GM12865 (cell line): ENCODE data around the gene MAGEC2.

Source experiments
- DNase-seq: peaks from one replicate; pipeline ENCODE4 v3.0.0; 2010; ENCODE audit warnings: low read depth
- H3K4me3 ChIP-seq: 2 replicates; pipeline ENCODE4 v1.5.1; 2011; ENCODE audit warnings: mild to moderate bottlenecking, low read depth, low read length, control low read depth
- CTCF ChIP-seq: IDR thresholded peaks from 2 replicates; pipeline ENCODE4 v1.5.1; 2011; ENCODE audit warnings: low read length, control low read depth, low read depth, inconsistent platforms; ENCODE audit not compliant: insufficient read depth; ENCODE audit errors: missing control alignments

Gene MAGEC2

DNA sequence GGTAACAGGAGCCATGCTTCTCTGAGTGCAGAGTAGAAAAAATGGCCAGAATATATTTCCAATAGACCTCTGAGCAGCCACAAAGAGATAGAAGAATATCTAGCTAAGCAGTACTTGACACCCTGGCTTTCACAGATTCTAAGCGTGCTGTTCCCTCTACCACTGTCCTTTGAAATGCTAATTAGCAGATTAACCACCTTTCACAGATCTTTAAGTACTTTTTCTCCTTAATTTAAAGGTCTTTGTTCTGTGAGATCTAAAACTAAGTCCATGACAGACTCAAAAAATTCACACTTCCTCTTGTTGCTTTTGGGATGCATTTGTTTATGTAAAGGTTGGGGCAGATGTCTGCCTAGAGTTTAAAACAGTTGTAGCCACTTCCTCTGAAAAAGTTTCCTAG is 28.3 kb upstream of the MAGEC2 start:
- TF ChIP-seq CTCF = no peak
- no peak for DNase-seq
- H3K4me3 ChIP-seq = no peak overlapping the region

GRCh38 chrX:142214081-142214480 is 9.0 kb upstream of the MAGEC2 start:
- TF ChIP-seq CTCF = no peak
- no peak overlapping the region for H3K4me3 ChIP-seq
- DNase-seq = no peak

DNA sequence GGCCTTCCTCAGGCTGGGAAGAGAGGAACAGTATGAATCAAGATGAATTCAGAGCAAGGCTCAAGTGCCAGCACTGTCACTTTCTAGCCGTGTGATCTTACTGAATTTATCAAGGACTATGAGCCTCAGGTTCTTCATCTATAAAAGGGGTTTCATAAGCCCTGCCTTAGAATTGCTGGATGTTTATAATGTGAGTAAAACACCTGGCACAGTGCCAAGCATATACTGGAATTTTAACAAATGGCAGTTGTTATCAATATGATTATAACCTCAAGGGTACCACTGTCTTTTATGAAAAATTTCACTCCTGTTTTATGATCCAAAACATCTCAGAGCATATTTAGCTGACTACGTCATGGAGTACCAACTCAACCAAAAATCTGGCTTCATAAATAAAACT is 4.0 kb downstream of the MAGEC2 start:
- TF ChIP-seq CTCF = no peak

GRCh38 chrX:142186103-142186502 is 19.0 kb downstream of the MAGEC2 start:
- TF ChIP-seq CTCF = no peak

More for the DNA sequence above, 4.0 kb downstream of the MAGEC2 start:
- H3K4me3 ChIP-seq = no peak overlapping the region
- DNase-seq = no peak

GRCh38 chrX:142184756-142185602 is 20.1 kb downstream of the MAGEC2 start:
- no peak overlapping the region for H3K4me3 ChIP-seq
- TF ChIP-seq CTCF = no peak
- DNase-seq = no peak

More at GRCh38 chrX:142186103-142186502, 19.0 kb downstream of the MAGEC2 start:
- no peak overlapping the region for H3K4me3 ChIP-seq
- no peak for DNase-seq

- TF ChIP-seq CTCF = no peak
- H3K4me3 ChIP-seq = no peak overlapping the region
- no peak for DNase-seq
These were observed 48.5 kb downstream of the MAGEC2 start for GRCh38 chrX:142156567-142156966.
